EL (cell line): ENCODE results near the gene YOD1.

Source experiments
- DNase-seq: peaks from one replicate; pipeline ENCODE4 v3.0.0-alpha.2; 2016

Gene YOD1

GRCh38 chr1:207072233-207072632 is 21.2 kb upstream of the YOD1 start:
- no peak for DNase-seq

- DNase-seq = no peak
These were observed 20.4 kb upstream of the YOD1 start for GRCh38 chr1:207071426-207071825.

- DNase-seq = no peak
These were observed 19.8 kb upstream of the YOD1 start for GRCh38 chr1:207070811-207071210.

GRCh38 chr1:207069858-207070506 is 19.0 kb upstream of the YOD1 start:
- DNase-seq = no peak

- DNase-seq = no peak
These were observed 18.1 kb upstream of the YOD1 start for GRCh38 chr1:207069061-207069460.

- no peak for DNase-seq
These were observed 16.7 kb upstream of the YOD1 start for GRCh38 chr1:207067665-207068064.

GRCh38 chr1:207067185-207067584 is 16.2 kb upstream of the YOD1 start:
- DNase-seq = no peak

- DNase-seq = no peak
These were observed 13.6 kb upstream of the YOD1 start for GRCh38 chr1:207064561-207064960.

GRCh38 chr1:207063014-207063413 is 12.0 kb upstream of the YOD1 start:
- no peak for DNase-seq

GRCh38 chr1:207062058-207062457 is 11.1 kb upstream of the YOD1 start:
- no peak for DNase-seq

GRCh38 chr1:207060596-207060995 is 9.6 kb upstream of the YOD1 start:
- no peak for DNase-seq

GRCh38 chr1:207059881-207060280 is 8.9 kb upstream of the YOD1 start:
- no peak for DNase-seq

GRCh38 chr1:207058878-207059867 is 8.2 kb upstream of the YOD1 start:
- no peak for DNase-seq

- no peak for DNase-seq
These were observed 7.2 kb upstream of the YOD1 start for GRCh38 chr1:207058252-207058651.

GRCh38 chr1:207056673-207057072 is 5.7 kb upstream of the YOD1 start:
- no peak for DNase-seq

- DNase-seq = no peak
These were observed 4.5 kb upstream of the YOD1 start for GRCh38 chr1:207055386-207056001.

GRCh38 chr1:207054491-207054890 is 3.5 kb upstream of the YOD1 start:
- DNase-seq = no peak

GRCh38 chr1:207052911-207053769 is 2.1 kb upstream of the YOD1 start, which contains the start of gene PFKFB2:
TSS of gene PFKFB2 (plus strand) at chr1:207053275. CDS start at chr1:207054718, 1,443 bp downstream.
- peak; percentile 92 for DNase-seq

GRCh38 chr1:207050480-207051190 is 373 bp downstream of the YOD1 start:
- peak; percentile 90 for DNase-seq

GRCh38 chr1:207049974-207050391 is 1.0 kb downstream of the YOD1 start:
- DNase-seq = peak; percentile 55

- DNase-seq = no peak
These were observed 1.5 kb downstream of the YOD1 start for GRCh38 chr1:207049514-207049913.

GRCh38 chr1:207049054-207049453 is 2.0 kb downstream of the YOD1 start:
- DNase-seq = no peak
